ENCODE results near the gene VKORC1. TPM values are rescaled to one million over a fixed set of nuclear protein-coding genes. Genes with fewer than 3 reads are reported as not detected.

The VKORC1 gene
- total RNA-seq, 1 experiment from 2014 or later = 83.8 TPM

- H4K20me1 ChIP-seq (ENCODE audit: insufficient read depth) = no peaks in the 10 kb centered on the region
- peak; percentile 68 for ATAC-seq
- RAD21 ChIA-PET (ENCODE audit: low non-redundant PET in 1 of 2, low total read pairs in 2 of 2, uncharacterized antibody in 2 of 2, unreplicated experiment in 2 of 2) = interaction anchor here in 1 of 2 experiments (2.0 kb wide), 1 partner anchor 18 kb away, joined by 4 read pairs; the partner anchor contains the start of gene KAT8
- peak within 1 kb of the TSS; percentile 78 for H3K9ac ChIP-seq (ENCODE audit: low read length)
- POLR2A ChIA-PET = interaction anchor here (1.1 to 9.9 kb wide), 5 partner anchors 11 to 307 kb away, joined by 3 to 84 read pairs (median 7); partner anchors contain the start of genes KAT8 and ZNF843
- H3K79me2 ChIP-seq (ENCODE audit: insufficient read depth, low read length) = peaks cover 7% of the 10 kb centered on the region; the same call in 1 of the 2 replicates
- H2AFZ ChIP-seq (ENCODE audit: low read depth, low read length, poor library complexity, severe bottlenecking) = no peak within 1 kb of the TSS
- H3K4me2 ChIP-seq (ENCODE audit: low read length) = peak within 1 kb of the TSS; percentile 99
- peak within 1 kb of the TSS; percentile 44 for H3K27ac ChIP-seq (ENCODE audit: low read depth, low read length)
- peak; percentile 48 for DNase-seq (ENCODE audit: low read depth, low spot score)
- intact Hi-C loops (cut with micrococcal nuclease) = loop anchor here (5.0 kb wide), 2 partner anchors 63 to 322 kb away; partner anchors contain the start of genes ARMC5, ZNF646 and ZNF668
- no peaks in the 10 kb centered on the region for H3K9me3 ChIP-seq (ENCODE audit: control insufficient read depth in 1 of 2, insufficient read depth in 1 of 2, low read depth in 1 of 2, low read length in 2 of 2)
- TF ChIP-seq POLR2AphosphoS5 (IDR thresholded peaks at IDR 0.05; ENCODE audit: low read depth, low read length) (peak; percentile 91), MAX (IDR thresholded peaks at IDR 0.05) (no peak), ZFX (IDR thresholded peaks at IDR 0.05) (0 out of 2 replicates have a peak, but pooled peaks have one; percentile 1), EZH2 (IDR thresholded peaks at IDR 0.05) (no peak), FOSL1 (IDR thresholded peaks at IDR 0.05; ENCODE audit: low read depth) (no peak)
- TF ChIP-seq, protein P1, sequence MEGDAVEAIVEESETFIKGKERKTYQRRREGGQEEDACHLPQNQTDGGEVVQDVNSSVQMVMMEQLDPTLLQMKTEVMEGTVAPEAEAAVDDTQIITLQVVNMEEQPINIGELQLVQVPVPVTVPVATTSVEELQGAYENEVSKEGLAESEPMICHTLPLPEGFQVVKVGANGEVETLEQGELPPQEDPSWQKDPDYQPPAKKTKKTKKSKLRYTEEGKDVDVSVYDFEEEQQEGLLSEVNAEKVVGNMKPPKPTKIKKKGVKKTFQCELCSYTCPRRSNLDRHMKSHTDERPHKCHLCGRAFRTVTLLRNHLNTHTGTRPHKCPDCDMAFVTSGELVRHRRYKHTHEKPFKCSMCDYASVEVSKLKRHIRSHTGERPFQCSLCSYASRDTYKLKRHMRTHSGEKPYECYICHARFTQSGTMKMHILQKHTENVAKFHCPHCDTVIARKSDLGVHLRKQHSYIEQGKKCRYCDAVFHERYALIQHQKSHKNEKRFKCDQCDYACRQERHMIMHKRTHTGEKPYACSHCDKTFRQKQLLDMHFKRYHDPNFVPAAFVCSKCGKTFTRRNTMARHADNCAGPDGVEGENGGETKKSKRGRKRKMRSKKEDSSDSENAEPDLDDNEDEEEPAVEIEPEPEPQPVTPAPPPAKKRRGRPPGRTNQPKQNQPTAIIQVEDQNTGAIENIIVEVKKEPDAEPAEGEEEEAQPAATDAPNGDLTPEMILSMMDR (IDR thresholded peaks at IDR 0.05 in 2 of 3, conservative IDR thresholded peaks at IDR 0.05 in 1 of 3; ENCODE audit: borderline replicate concordance in 1 of 3, insufficient read depth in 1 of 3, low read depth in 2 of 3, low read length in 2 of 3) = no peak
- H3K4me3 ChIP-seq (replicated peaks in 1 of 2; ENCODE audit: low read depth in 1 of 2, low read length in 2 of 2) = peak within 1 kb of the TSS; percentile 70 to 74
- BruUV-seq (replicated peaks) = no TSS peak
- no peaks in the 10 kb centered on the region for H3K9me2 ChIP-seq (ENCODE audit: insufficient read depth)
- peaks cover 8 to 11% of the 10 kb centered on the region in 2 experiments; a peak in 3 of 4 replicates for H3K36me3 ChIP-seq (ENCODE audit: control insufficient read depth in 1 of 2, insufficient read depth in 2 of 2, low read length in 2 of 2)
- no peaks in the 10 kb centered on the region for H3K27me3 ChIP-seq (ENCODE audit: insufficient read depth, low read length)
- CTCF ChIA-PET = no interaction called here
- peaks cover 45 to 71% of the 10 kb centered on the region in 2 experiments for H3K4me1 ChIP-seq (ENCODE audit: control insufficient read depth in 1 of 2, insufficient read depth in 2 of 2, low read length in 2 of 2)
These were observed 41.1 kb upstream of the VKORC1 start, which contains the start of gene PRSS8 for GRCh38 chr16:31135535-31136286. TSS of gene PRSS8 (minus strand) at chr16:31135727. CDS start at chr16:31135498, 229 bp downstream.

Measured in HCT116 (cell line).